ENCODE results near the gene BAIAP2L1. TPM values are rescaled to one million over a fixed set of nuclear protein-coding genes. Genes with fewer than 3 reads are reported as not detected.

Gene BAIAP2L1
- total RNA-seq, 1 experiment from 2014 or later, result 60.9 TPM

GRCh38 chr7:98368716-98369115 is 32.2 kb downstream of the BAIAP2L1 start:
- Histone ChIP-seq H3K9me3 (no peaks in the 10 kb centered on the region), H3K27me3 (replicated peaks; ENCODE audit: control insufficient read depth, insufficient read depth, low read length) (no peaks in the 10 kb centered on the region), H3K4me1 (0 out of 2 replicates have a peak, but pooled peaks cover 5% of the 10 kb centered on the region), H3K36me3 (ENCODE audit: control insufficient read depth, insufficient read depth, low read length) (no peaks in the 10 kb centered on the region), H3K4me3 (ENCODE audit: low read depth, low read length) (no peak overlapping the region)
- H3K4me1 Mint-ChIP-seq (ENCODE audit: low read depth, unreplicated experiment), result peaks cover 13% of the 10 kb centered on the region
- CTCF ChIA-PET, result no interaction called here
- POLR2A ChIA-PET, result no interaction called here
- peaks cover 50% of the 10 kb centered on the region for H3K36me3 Mint-ChIP-seq (ENCODE audit: insufficient read depth, unreplicated experiment)
- no peaks in the 10 kb centered on the region for H3K9me3 Mint-ChIP-seq (ENCODE audit: unreplicated experiment)
- H3K4me3 Mint-ChIP-seq (ENCODE audit: unreplicated experiment), result no peak overlapping the region
- intact Hi-C loops (cut with micrococcal nuclease; ENCODE audit: unreplicated experiment), result no loop called here
- H3K27me3 Mint-ChIP-seq (ENCODE audit: insufficient read depth, unreplicated experiment), result no peaks in the 10 kb centered on the region
- DNase-seq, result no peak
- no peak overlapping the region for H3K27ac Mint-ChIP-seq (ENCODE audit: unreplicated experiment)
- BruUV-seq (replicated peaks), result no TSS peak
- TF ChIP-seq, protein P1, sequence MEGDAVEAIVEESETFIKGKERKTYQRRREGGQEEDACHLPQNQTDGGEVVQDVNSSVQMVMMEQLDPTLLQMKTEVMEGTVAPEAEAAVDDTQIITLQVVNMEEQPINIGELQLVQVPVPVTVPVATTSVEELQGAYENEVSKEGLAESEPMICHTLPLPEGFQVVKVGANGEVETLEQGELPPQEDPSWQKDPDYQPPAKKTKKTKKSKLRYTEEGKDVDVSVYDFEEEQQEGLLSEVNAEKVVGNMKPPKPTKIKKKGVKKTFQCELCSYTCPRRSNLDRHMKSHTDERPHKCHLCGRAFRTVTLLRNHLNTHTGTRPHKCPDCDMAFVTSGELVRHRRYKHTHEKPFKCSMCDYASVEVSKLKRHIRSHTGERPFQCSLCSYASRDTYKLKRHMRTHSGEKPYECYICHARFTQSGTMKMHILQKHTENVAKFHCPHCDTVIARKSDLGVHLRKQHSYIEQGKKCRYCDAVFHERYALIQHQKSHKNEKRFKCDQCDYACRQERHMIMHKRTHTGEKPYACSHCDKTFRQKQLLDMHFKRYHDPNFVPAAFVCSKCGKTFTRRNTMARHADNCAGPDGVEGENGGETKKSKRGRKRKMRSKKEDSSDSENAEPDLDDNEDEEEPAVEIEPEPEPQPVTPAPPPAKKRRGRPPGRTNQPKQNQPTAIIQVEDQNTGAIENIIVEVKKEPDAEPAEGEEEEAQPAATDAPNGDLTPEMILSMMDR (IDR thresholded peaks at IDR 0.05; ENCODE audit: insufficient read depth in 1 of 2, low read depth in 1 of 2, low read length in 1 of 2, severe bottlenecking in 1 of 2, unreplicated experiment in 1 of 2), result no peak

GRCh38 chr7:98366562-98366938 is 34.3 kb downstream of the BAIAP2L1 start:
- Histone ChIP-seq H3K27me3 (replicated peaks; ENCODE audit: control insufficient read depth, insufficient read depth, low read length) (no peaks in the 10 kb centered on the region), H3K4me1 (peaks cover 11% of the 10 kb centered on the region), H3K9me3 (no peaks in the 10 kb centered on the region), H3K36me3 (ENCODE audit: control insufficient read depth, insufficient read depth, low read length) (no peaks in the 10 kb centered on the region), H3K4me3 (ENCODE audit: low read depth, low read length) (no peak overlapping the region)
- Mint-ChIP-seq H3K4me3 (ENCODE audit: unreplicated experiment) (no peak overlapping the region), H3K4me1 (ENCODE audit: low read depth, unreplicated experiment) (peaks cover 13% of the 10 kb centered on the region), H3K27ac (ENCODE audit: unreplicated experiment) (no peak overlapping the region), H3K36me3 (ENCODE audit: insufficient read depth, unreplicated experiment) (peaks cover 42% of the 10 kb centered on the region), H3K27me3 (ENCODE audit: insufficient read depth, unreplicated experiment) (no peaks in the 10 kb centered on the region), H3K9me3 (ENCODE audit: unreplicated experiment) (no peaks in the 10 kb centered on the region)
- TF ChIP-seq, protein P1 (IDR thresholded peaks at IDR 0.05; ENCODE audit: insufficient read depth in 1 of 2, low read depth in 1 of 2, low read length in 1 of 2, severe bottlenecking in 1 of 2, unreplicated experiment in 1 of 2), result no peak
- CTCF ChIA-PET, result no interaction called here
- POLR2A ChIA-PET, result no interaction called here
- no TSS peak for BruUV-seq (replicated peaks)
- intact Hi-C loops (cut with micrococcal nuclease; ENCODE audit: unreplicated experiment), result no loop called here
- no peak for DNase-seq

DNA sequence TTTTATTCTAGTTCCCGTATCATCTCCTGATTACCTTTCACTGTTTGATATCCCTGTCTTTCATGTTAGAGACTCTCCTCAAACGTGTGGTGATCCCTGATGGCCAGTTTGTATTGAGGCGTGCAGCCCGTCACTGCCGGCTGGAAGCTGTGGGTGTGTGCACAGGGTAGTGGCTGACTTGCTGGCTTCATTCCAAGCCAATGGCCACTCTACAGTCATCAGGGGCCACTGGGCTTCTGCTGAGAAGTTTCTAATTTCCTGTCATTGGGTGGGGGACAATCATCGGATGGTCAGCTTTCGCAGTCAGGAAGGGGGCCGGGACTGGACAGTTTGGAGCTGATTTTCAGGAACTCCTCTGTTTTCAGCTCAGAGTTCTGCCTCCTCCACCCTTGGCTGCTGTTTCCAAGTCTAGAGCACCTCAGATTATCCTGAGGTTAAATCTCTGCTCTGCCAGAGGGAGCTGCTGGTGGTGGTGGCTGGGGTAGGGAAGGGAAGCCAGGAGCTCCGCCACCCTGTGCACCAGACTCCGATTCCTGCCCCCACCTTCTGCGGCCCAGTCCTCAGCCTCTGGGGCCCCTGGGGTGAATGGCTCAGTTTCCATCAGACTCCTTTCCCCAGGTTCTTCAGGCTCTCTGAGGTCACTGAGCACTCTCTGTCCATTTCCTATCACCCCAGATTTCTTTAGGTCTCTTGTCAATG is 34.9 kb downstream of the BAIAP2L1 start:
- Histone ChIP-seq H3K4me3 (ENCODE audit: low read depth, low read length) (no peak overlapping the region), H3K9me3 (no peaks in the 10 kb centered on the region), H3K36me3 (ENCODE audit: control insufficient read depth, insufficient read depth, low read length) (no peaks in the 10 kb centered on the region), H3K27me3 (replicated peaks; ENCODE audit: control insufficient read depth, insufficient read depth, low read length) (no peaks in the 10 kb centered on the region), H3K4me1 (peaks cover 12% of the 10 kb centered on the region)
- Mint-ChIP-seq H3K36me3 (ENCODE audit: insufficient read depth, unreplicated experiment) (peaks cover 47% of the 10 kb centered on the region), H3K27ac (ENCODE audit: unreplicated experiment) (no peak overlapping the region), H3K27me3 (ENCODE audit: insufficient read depth, unreplicated experiment) (no peaks in the 10 kb centered on the region), H3K4me3 (ENCODE audit: unreplicated experiment) (no peak overlapping the region), H3K4me1 (ENCODE audit: low read depth, unreplicated experiment) (peaks cover 18% of the 10 kb centered on the region), H3K9me3 (ENCODE audit: unreplicated experiment) (no peaks in the 10 kb centered on the region)
- POLR2A ChIA-PET, result no interaction called here
- CTCF ChIA-PET, result no interaction called here
- intact Hi-C loops (cut with micrococcal nuclease; ENCODE audit: unreplicated experiment), result no loop called here
- TF ChIP-seq, protein P1 (IDR thresholded peaks at IDR 0.05; ENCODE audit: insufficient read depth in 1 of 2, low read depth in 1 of 2, low read length in 1 of 2, severe bottlenecking in 1 of 2, unreplicated experiment in 1 of 2), result no peak
- no TSS peak for BruUV-seq (replicated peaks)
- no peak for DNase-seq
